SU-DHL-6 (cell line): Measurements from ENCODE around the gene HERC3.

Source experiments
- H2AFZ ChIP-seq: fragments of 200-600 bp; sonication (generic); 2 replicates; pipeline ENCODE4 v1.6.1; 2014; ENCODE audit warnings: low read depth, mild to moderate bottlenecking, moderate library complexity, mixed read lengths, antibody characterized with exemption, low read length; ENCODE audit not compliant: severe bottlenecking
- H3F3A ChIP-seq: fragments of 200-600 bp; shearing (Covaris generic); 2 replicates; pipeline ENCODE4 v1.6.0; 2016; ENCODE audit warnings: antibody characterized with exemption, mild to moderate bottlenecking; ENCODE audit not compliant: insufficient read depth
- H3K27ac ChIP-seq: fragments of 200-600 bp; sonication (generic); 2 replicates; pipeline ENCODE4 v1.5.1; 2016; ENCODE audit warnings: low read depth, mild to moderate bottlenecking, low read length, moderate library complexity, mixed read lengths
- H3K27me3 ChIP-seq: fragments of 200-600 bp; sonication (generic), shearing (Covaris generic); 2 replicates; pipeline ENCODE4 v1.6.0; 2014; ENCODE audit warnings: mild to moderate bottlenecking, low read length
- H3K36me3 ChIP-seq: fragments of 200-600 bp; sonication (generic); 2 replicates; pipeline ENCODE4 v1.6.1; 2014; ENCODE audit warnings: mild to moderate bottlenecking, low read length, mixed read lengths
- H3K4me2 ChIP-seq: fragments of 300-600, 200-600 bp; shearing (Covaris generic), sonication (generic); 2 replicates; pipeline ENCODE4 v1.6.0; 2014; ENCODE audit warnings: low read length, low read depth, mild to moderate bottlenecking; ENCODE audit not compliant: poor library complexity, severe bottlenecking
- H3K4me3 ChIP-seq: fragments of 200-600 bp; sonication (generic); 2 replicates; pipeline ENCODE4 v1.5.1; 2014; ENCODE audit warnings: antibody characterized with exemption, low read length, mild to moderate bottlenecking, mixed read lengths; ENCODE audit not compliant: insufficient read depth, poor library complexity, severe bottlenecking
- H3K79me2 ChIP-seq: fragments of 200-600 bp; sonication (generic); 2 replicates; pipeline ENCODE4 v1.6.1; 2014; ENCODE audit warnings: mild to moderate bottlenecking, low read length, moderate library complexity; ENCODE audit not compliant: insufficient read depth
- H3K9ac ChIP-seq: fragments of 200-600 bp; sonication (generic); 2 replicates; pipeline ENCODE4 v1.7.0; 2014; ENCODE audit warnings: mild to moderate bottlenecking, low read length
- H3K9me2 ChIP-seq: fragments of 200-600 bp; sonication (generic); replicated peaks from 2 replicates; pipeline ENCODE4 v1.6.1; 2014; ENCODE audit warnings: low read length; ENCODE audit not compliant: insufficient read depth
- H3K9me3 ChIP-seq: fragments of 200-600 bp; sonication (generic); 2 replicates; pipeline ENCODE4 v1.6.1; 2014; ENCODE audit warnings: low read length, mixed read lengths; ENCODE audit not compliant: insufficient read depth
- H4K20me1 ChIP-seq: fragments of 200-600 bp; sonication (generic); 2 replicates; pipeline ENCODE4 v1.6.1; 2014; ENCODE audit warnings: low read depth, mild to moderate bottlenecking, antibody characterized with exemption, low read length, moderate library complexity, mixed read lengths
- CTCF ChIP-seq: fragments of 200-600 bp; sonication (generic); IDR thresholded peaks from one replicate; pipeline ENCODE4 v1.5.1; 2017; ENCODE audit warnings: antibody characterized with exemption, mild to moderate bottlenecking, low read length, moderate library complexity; ENCODE audit not compliant: insufficient read depth, poor library complexity, severe bottlenecking
- EZH2phosphoT487 ChIP-seq: fragments of 200-600 bp; sonication (generic), shearing (Covaris generic); conservative IDR thresholded peaks from 2 replicates; pipeline ENCODE4 v1.6.1; 2018; ENCODE audit warnings: mild to moderate bottlenecking, antibody characterized with exemption, low read length, moderate library complexity, mixed read lengths

HERC3 gene

GRCh38 chr4:88690355-88690754, 98.1 kb downstream of the HERC3 start:
- Histone ChIP-seq H3K9me2 (no peaks in the 10 kb centered on the region), H3K36me3 (no peaks in the 10 kb centered on the region), H3F3A (no peaks in the 10 kb centered on the region), H3K9ac (no peak overlapping the region), H3K27ac (no peak overlapping the region), H3K4me3 (no peak overlapping the region), H3K27me3 (no peaks in the 10 kb centered on the region), H4K20me1 (no peaks in the 10 kb centered on the region), H3K9me3 (no peaks in the 10 kb centered on the region), H2AFZ (no peak overlapping the region), H3K4me2 (no peak overlapping the region), H3K79me2 (no peaks in the 10 kb centered on the region)
- TF ChIP-seq EZH2phosphoT487 (no peak), CTCF (no peak)

GRCh38 chr4:88693792-88694191, 101.5 kb downstream of the HERC3 start:
- H2AFZ ChIP-seq = no peak overlapping the region
- no peak overlapping the region for H3K4me3 ChIP-seq
- H3K27me3 ChIP-seq = no peaks in the 10 kb centered on the region
- no peaks in the 10 kb centered on the region for H3K79me2 ChIP-seq
- no peak overlapping the region for H3K27ac ChIP-seq
- no peaks in the 10 kb centered on the region for H3K9me3 ChIP-seq
- no peaks in the 10 kb centered on the region for H3K9me2 ChIP-seq
- H3K9ac ChIP-seq = no peak overlapping the region
- H3K4me2 ChIP-seq = no peak overlapping the region
- H3F3A ChIP-seq = no peaks in the 10 kb centered on the region
- no peaks in the 10 kb centered on the region for H4K20me1 ChIP-seq
- no peaks in the 10 kb centered on the region for H3K36me3 ChIP-seq
- TF ChIP-seq CTCF (no peak), EZH2phosphoT487 (no peak)

- Histone ChIP-seq H3K27ac (no peak overlapping the region), H3K9ac (no peak overlapping the region), H3K9me2 (no peaks in the 10 kb centered on the region), H3K4me3 (no peak overlapping the region), H3K36me3 (no peaks in the 10 kb centered on the region), H3K27me3 (no peaks in the 10 kb centered on the region), H3K9me3 (no peaks in the 10 kb centered on the region), H2AFZ (no peak overlapping the region), H4K20me1 (no peaks in the 10 kb centered on the region), H3K79me2 (no peaks in the 10 kb centered on the region), H3F3A (no peaks in the 10 kb centered on the region), H3K4me2 (no peak overlapping the region)
- TF ChIP-seq EZH2phosphoT487 (no peak), CTCF (no peak)
These were observed 104.3 kb downstream of the HERC3 start for GRCh38 chr4:88696630-88697029.

GRCh38 chr4:88697141-88697540, 104.9 kb downstream of the HERC3 start:
- H3K36me3 ChIP-seq = no peaks in the 10 kb centered on the region
- no peaks in the 10 kb centered on the region for H3K9me2 ChIP-seq
- no peak overlapping the region for H3K4me2 ChIP-seq
- H3K79me2 ChIP-seq = no peaks in the 10 kb centered on the region
- no peaks in the 10 kb centered on the region for H3K9me3 ChIP-seq
- no peak overlapping the region for H3K27ac ChIP-seq
- H3F3A ChIP-seq = no peaks in the 10 kb centered on the region
- H3K27me3 ChIP-seq = no peaks in the 10 kb centered on the region
- no peaks in the 10 kb centered on the region for H4K20me1 ChIP-seq
- TF ChIP-seq CTCF = no peak
- TF ChIP-seq EZH2phosphoT487 = no peak
- H3K4me3 ChIP-seq = no peak overlapping the region
- no peak overlapping the region for H2AFZ ChIP-seq
- H3K9ac ChIP-seq = no peak overlapping the region
